PFSK-1 (cell line): Measurements from ENCODE around the gene OR10X1.

Experiments
- FOXP2 ChIP-seq: optimal IDR thresholded peaks from 2 replicates; pipeline ENCODE3; 2011; ENCODE audit warnings: borderline replicate concordance, control low read depth, inconsistent platforms; ENCODE audit not compliant: insufficient read depth; ENCODE audit errors: extremely low read length, extremely low read depth
- POLR2AphosphoS5 ChIP-seq: IDR thresholded peaks from 2 replicates; pipeline ENCODE4 v1.6.1; 2012; ENCODE audit warnings: low read depth, mild to moderate bottlenecking, control low read depth, low read length, moderate library complexity
- SIN3A ChIP-seq: IDR thresholded peaks from 2 replicates; pipeline ENCODE4 v1.6.1; 2012; ENCODE audit warnings: mild to moderate bottlenecking, low read length, moderate library complexity, borderline replicate concordance; ENCODE audit not compliant: insufficient read depth
- TAF1 ChIP-seq: IDR thresholded peaks from 2 replicates; pipeline ENCODE4 v1.6.1; 2012; ENCODE audit warnings: low read length, control low read depth, borderline replicate concordance; ENCODE audit not compliant: insufficient read depth
- TF ChIP-seq, protein P1 (sequence below), 2 experiments: IDR thresholded peaks; 2 replicates each; pipeline versions ENCODE4 v1.6.1 to v1.8.0; 2011 to 2012; ENCODE audit warnings: low read depth in 2 of 2, low read length in 2 of 2, control low read depth in 1 of 2, inconsistent platforms in 1 of 2, mild to moderate bottlenecking in 1 of 2, moderate library complexity in 1 of 2; ENCODE audit not compliant: insufficient read depth in 1 of 2

The OR10X1 gene

DNA sequence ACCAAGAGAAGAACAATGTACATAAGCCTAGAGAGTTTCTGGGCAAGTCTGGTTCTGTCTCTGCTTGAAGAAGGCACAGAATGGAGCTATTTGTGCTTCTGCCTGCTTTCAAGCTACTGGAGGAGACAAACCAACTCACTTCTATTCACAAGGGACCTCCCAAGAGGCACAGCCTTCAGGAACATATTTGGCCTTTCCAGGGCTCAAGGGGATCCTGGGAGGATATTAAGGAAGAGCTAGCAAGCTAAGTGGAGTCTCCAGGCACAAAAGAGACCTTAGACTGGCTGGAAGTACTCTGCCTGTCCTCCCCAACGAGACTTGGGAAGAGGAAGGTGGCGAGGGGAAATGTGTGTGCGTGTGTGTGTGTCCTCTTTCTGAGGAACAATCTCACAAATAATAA, 25.3 kb downstream of the OR10X1 start, which contains the start of gene OR6Y1:
OR6Y1 (minus strand) TSS at position 54 of the 400 bp plus-strand sequence. CDS start 6,300 bp downstream, outside the sequence.
- TF ChIP-seq SIN3A (no peak), TAF1 (no peak), FOXP2 (no peak), POLR2AphosphoS5 (no peak)
- TF ChIP-seq, protein P1, sequence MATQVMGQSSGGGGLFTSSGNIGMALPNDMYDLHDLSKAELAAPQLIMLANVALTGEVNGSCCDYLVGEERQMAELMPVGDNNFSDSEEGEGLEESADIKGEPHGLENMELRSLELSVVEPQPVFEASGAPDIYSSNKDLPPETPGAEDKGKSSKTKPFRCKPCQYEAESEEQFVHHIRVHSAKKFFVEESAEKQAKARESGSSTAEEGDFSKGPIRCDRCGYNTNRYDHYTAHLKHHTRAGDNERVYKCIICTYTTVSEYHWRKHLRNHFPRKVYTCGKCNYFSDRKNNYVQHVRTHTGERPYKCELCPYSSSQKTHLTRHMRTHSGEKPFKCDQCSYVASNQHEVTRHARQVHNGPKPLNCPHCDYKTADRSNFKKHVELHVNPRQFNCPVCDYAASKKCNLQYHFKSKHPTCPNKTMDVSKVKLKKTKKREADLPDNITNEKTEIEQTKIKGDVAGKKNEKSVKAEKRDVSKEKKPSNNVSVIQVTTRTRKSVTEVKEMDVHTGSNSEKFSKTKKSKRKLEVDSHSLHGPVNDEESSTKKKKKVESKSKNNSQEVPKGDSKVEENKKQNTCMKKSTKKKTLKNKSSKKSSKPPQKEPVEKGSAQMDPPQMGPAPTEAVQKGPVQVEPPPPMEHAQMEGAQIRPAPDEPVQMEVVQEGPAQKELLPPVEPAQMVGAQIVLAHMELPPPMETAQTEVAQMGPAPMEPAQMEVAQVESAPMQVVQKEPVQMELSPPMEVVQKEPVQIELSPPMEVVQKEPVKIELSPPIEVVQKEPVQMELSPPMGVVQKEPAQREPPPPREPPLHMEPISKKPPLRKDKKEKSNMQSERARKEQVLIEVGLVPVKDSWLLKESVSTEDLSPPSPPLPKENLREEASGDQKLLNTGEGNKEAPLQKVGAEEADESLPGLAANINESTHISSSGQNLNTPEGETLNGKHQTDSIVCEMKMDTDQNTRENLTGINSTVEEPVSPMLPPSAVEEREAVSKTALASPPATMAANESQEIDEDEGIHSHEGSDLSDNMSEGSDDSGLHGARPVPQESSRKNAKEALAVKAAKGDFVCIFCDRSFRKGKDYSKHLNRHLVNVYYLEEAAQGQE (IDR thresholded peaks at IDR 0.05; ENCODE audit: insufficient read depth in 1 of 2, low read depth in 2 of 2, low read length in 2 of 2) = no peak

DNA sequence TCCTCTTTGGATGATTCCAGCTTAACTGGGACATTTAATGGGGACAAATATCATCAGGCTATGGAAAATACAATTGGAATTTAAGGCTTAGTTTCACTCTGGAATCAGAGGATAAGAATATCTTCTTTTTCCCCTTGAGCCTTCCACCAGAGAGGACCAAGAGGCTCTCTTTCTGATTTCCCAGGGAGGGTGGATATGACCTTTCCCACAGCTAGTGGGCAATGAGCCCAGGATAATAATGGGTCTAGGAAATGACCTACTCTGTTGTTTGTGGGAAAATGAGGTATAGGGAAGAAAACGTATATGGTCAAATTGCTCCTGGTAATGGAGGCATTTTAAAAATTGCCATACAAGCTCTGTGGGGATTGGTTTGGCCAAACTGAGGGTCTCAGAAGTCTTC, 27.4 kb downstream of the OR10X1 start:
- TF ChIP-seq SIN3A = no peak
- no peak for TF ChIP-seq TAF1
- TF ChIP-seq, protein P1 (IDR thresholded peaks at IDR 0.05; ENCODE audit: insufficient read depth in 1 of 2, low read depth in 2 of 2, low read length in 2 of 2) = no peak
- no peak for TF ChIP-seq POLR2AphosphoS5
- TF ChIP-seq FOXP2 = no peak

DNA sequence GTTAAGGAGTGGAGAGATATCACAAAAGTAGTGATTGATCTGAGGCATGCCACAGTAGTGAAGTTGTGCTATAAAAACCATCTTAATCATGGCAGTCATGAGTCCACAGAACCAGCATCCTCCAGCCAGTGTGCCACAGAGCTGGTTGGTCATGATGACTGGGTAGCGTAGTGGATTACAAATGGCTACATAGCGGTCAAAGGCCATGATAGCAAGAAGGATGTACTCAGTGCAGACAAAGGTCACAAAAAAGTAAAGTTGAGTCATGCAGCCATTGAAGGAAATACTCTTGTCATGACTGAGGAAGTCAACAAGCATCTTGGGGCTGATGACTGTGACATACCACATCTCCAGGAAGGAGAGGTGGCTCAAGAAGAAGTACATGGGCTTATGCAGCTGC, 32.2 kb downstream of the OR10X1 start:
- no peak for TF ChIP-seq SIN3A
- TF ChIP-seq, protein P1 (IDR thresholded peaks at IDR 0.05; ENCODE audit: insufficient read depth in 1 of 2, low read depth in 2 of 2, low read length in 2 of 2) = no peak
- no peak for TF ChIP-seq POLR2AphosphoS5
- no peak for TF ChIP-seq TAF1
- TF ChIP-seq FOXP2 = no peak

DNA sequence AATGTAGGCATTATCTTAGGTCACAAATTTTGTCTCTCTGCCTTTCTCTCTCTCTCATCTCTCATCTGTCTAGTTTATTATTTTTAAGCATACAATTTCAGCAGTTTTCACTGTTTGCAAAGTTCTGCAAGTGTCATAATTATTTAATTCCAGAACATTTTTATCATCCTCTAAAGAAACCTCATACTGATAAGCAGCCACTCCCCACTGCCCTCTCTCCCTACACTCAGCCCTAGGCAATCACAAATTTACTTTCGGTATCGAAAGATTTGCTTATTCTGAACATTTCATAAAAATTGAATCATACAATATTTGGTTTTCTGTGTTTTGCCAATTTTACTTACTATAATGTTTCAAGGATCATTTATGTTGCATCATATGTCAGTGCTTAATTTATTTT, 42.1 kb downstream of the OR10X1 start:
- no peak for TF ChIP-seq SIN3A
- no peak for TF ChIP-seq POLR2AphosphoS5

DNA sequence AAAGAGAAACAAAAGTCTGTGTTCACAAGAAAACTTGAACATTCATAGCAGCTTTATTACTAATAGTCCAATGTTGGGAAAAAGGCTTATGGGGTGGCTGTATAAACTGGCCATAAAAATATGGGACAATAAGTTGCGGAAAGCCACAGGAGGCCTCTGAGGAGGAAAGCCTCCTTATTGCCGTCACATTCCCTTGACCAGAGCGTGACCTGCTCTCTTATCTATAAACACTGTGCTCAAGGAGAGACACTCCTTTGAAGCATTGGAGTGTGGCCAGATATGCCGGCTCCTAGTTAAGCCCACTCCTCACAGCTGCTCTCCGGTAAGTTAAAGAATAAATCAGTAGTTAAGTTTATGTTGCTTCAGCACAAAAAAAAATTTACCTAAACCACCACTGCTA, 45.2 kb downstream of the OR10X1 start:
- TF ChIP-seq SIN3A = no peak
- TF ChIP-seq TAF1 = no peak
- no peak for TF ChIP-seq FOXP2
- TF ChIP-seq, protein P1 (IDR thresholded peaks at IDR 0.05; ENCODE audit: insufficient read depth in 1 of 2, low read depth in 2 of 2, low read length in 2 of 2) = no peak
- TF ChIP-seq POLR2AphosphoS5 = no peak
